ENCODE results near the gene LTB4R.

GRCh38 chr14:24297190-24297964 is 13.9 kb upstream of the LTB4R start:
- TF ChIP-seq MAX (IDR thresholded peaks at IDR 0.05) (no peak), RFX5 (IDR thresholded peaks at IDR 0.05) (no peak), SREBF2 (IDR thresholded peaks at IDR 0.05) (no peak), HES2 (IDR thresholded peaks at IDR 0.05) (no peak), PBX3 (IDR thresholded peaks at IDR 0.05) (no peak)
- TF ChIP-seq, protein P1, sequence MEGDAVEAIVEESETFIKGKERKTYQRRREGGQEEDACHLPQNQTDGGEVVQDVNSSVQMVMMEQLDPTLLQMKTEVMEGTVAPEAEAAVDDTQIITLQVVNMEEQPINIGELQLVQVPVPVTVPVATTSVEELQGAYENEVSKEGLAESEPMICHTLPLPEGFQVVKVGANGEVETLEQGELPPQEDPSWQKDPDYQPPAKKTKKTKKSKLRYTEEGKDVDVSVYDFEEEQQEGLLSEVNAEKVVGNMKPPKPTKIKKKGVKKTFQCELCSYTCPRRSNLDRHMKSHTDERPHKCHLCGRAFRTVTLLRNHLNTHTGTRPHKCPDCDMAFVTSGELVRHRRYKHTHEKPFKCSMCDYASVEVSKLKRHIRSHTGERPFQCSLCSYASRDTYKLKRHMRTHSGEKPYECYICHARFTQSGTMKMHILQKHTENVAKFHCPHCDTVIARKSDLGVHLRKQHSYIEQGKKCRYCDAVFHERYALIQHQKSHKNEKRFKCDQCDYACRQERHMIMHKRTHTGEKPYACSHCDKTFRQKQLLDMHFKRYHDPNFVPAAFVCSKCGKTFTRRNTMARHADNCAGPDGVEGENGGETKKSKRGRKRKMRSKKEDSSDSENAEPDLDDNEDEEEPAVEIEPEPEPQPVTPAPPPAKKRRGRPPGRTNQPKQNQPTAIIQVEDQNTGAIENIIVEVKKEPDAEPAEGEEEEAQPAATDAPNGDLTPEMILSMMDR (IDR thresholded peaks at IDR 0.05): peak; percentile 58
